CD14-positive monocyte (primary cell): Measurements from ENCODE around the gene GMFB. TPM values are rescaled to one million over a fixed set of nuclear protein-coding genes. Genes with fewer than 3 reads are reported as not detected.

ENCODE experiments used
- DNase-seq, 3 donors: peaks; one replicate each; pipeline ENCODE4 v3.0.0-alpha.2; 2011 to 2022
- H2AFZ ChIP-seq: 2 replicates; pipeline ENCODE4 v1.6.0; 2012; ENCODE audit warnings: mild to moderate bottlenecking, low read depth, low read length, inconsistent platforms; ENCODE audit not compliant: insufficient read depth, poor library complexity, severe bottlenecking
- H3K27ac ChIP-seq, 2 donors: 1 replicate in 1 of 2; 2 replicates in 1 of 2; pipeline ENCODE4 v1.5.1; 2012 to 2013; ENCODE audit warnings: low read length in 2 of 2, control low read depth in 1 of 2, inconsistent platforms in 1 of 2, low read depth in 1 of 2, mild to moderate bottlenecking in 1 of 2
- H3K27me3 ChIP-seq, 2 donors: one replicate each; pipeline versions ENCODE4 v1.6.0 to v1.6.1; 2011 to 2013; ENCODE audit warnings: low read length in 2 of 2; ENCODE audit not compliant: control insufficient read depth in 2 of 2, insufficient read depth in 2 of 2
- H3K36me3 ChIP-seq, 2 donors: replicated peaks in 1 of 2; 1 replicate in 1 of 2; 2 replicates in 1 of 2; pipeline versions ENCODE4 v1.5.1 to v1.6.1; 2012 to 2013; ENCODE audit warnings: low read length in 2 of 2, control low read depth in 1 of 2, inconsistent platforms in 1 of 2, mild to moderate bottlenecking in 1 of 2; ENCODE audit not compliant: insufficient read depth in 2 of 2, control insufficient read depth in 1 of 2
- H3K4me1 ChIP-seq, 2 donors: 1 replicate in 1 of 2; 2 replicates in 1 of 2; pipeline versions ENCODE4 v1.5.1 to v1.6.1; 2012 to 2013; ENCODE audit warnings: low read length in 2 of 2, control low read depth in 1 of 2, inconsistent platforms in 1 of 2, mild to moderate bottlenecking in 1 of 2, moderate library complexity in 1 of 2; ENCODE audit not compliant: insufficient read depth in 2 of 2, control insufficient read depth in 1 of 2
- H3K4me2 ChIP-seq: replicated peaks from 2 replicates; pipeline ENCODE3; 2012; ENCODE audit warnings: low read length, moderate library complexity, mild to moderate bottlenecking; ENCODE audit not compliant: poor library complexity, severe bottlenecking; ENCODE audit errors: extremely low read depth
- H3K4me3 ChIP-seq, 3 experiments: fragments of 200-600 bp in 1 of 3; sonication (generic) in 1 of 3; replicated peaks in 1 of 3; 1 replicate in 2 of 3; 2 replicates in 1 of 3; pipeline ENCODE4 v1.5.1; 2011 to 2013; ENCODE audit warnings: low read length in 3 of 3, mild to moderate bottlenecking in 3 of 3, control low read depth in 2 of 3, low read depth in 2 of 3, inconsistent platforms in 1 of 3, moderate library complexity in 1 of 3
- H3K79me2 ChIP-seq: 2 replicates; pipeline ENCODE4 v1.6.0; 2012; ENCODE audit warnings: mild to moderate bottlenecking, control low read depth, inconsistent platforms, low read length, moderate library complexity; ENCODE audit not compliant: insufficient read depth
- H3K9ac ChIP-seq: 2 replicates; pipeline ENCODE4 v1.6.0; 2017; ENCODE audit warnings: low read length, mild to moderate bottlenecking; ENCODE audit not compliant: insufficient read depth, poor library complexity, severe bottlenecking
- H3K9me3 ChIP-seq, 2 donors: replicated peaks in 1 of 2; 1 replicate in 1 of 2; 2 replicates in 1 of 2; pipeline versions ENCODE4 v1.5.1 to v1.6.1; 2012 to 2013; ENCODE audit warnings: low read length in 2 of 2, control low read depth in 1 of 2; ENCODE audit not compliant: control insufficient read depth in 1 of 2, insufficient read depth in 1 of 2
- H4K20me1 ChIP-seq: 2 replicates; pipeline ENCODE4 v1.6.0; 2012; ENCODE audit warnings: mild to moderate bottlenecking, low read length, control low read depth, moderate library complexity; ENCODE audit not compliant: insufficient read depth
- H3K27ac Mint-ChIP-seq, 7 donors: one replicate each; pipeline ENCODE4 v1.8.0; 2020; ENCODE audit warnings: mild to moderate bottlenecking in 7 of 7, mixed read lengths in 7 of 7, moderate library complexity in 6 of 7, inconsistent platforms in 2 of 7
- H3K27me3 Mint-ChIP-seq, 3 donors: one replicate each; pipeline ENCODE4 v1.8.0; 2021 to 2022; ENCODE audit warnings: low read depth in 3 of 3, mild to moderate bottlenecking in 3 of 3, mixed read lengths in 3 of 3, moderate library complexity in 3 of 3, inconsistent platforms in 1 of 3
- H3K36me3 Mint-ChIP-seq, 2 donors: one replicate each; pipeline ENCODE4 v1.8.0; 2020; ENCODE audit warnings: mixed read lengths in 2 of 2, inconsistent platforms in 1 of 2, mild to moderate bottlenecking in 1 of 2
- H3K4me1 Mint-ChIP-seq: one replicate; pipeline ENCODE4 v1.8.0; 2020; ENCODE audit warnings: mild to moderate bottlenecking, mixed read lengths
- H3K4me3 Mint-ChIP-seq, 2 donors: one replicate each; pipeline ENCODE4 v1.8.0; 2020; ENCODE audit warnings: mild to moderate bottlenecking in 2 of 2, mixed read lengths in 2 of 2, moderate library complexity in 1 of 2
- H3K9me3 Mint-ChIP-seq, 7 donors: one replicate each; pipeline ENCODE4 v1.8.0; 2020 to 2022; ENCODE audit warnings: mixed read lengths in 7 of 7, mild to moderate bottlenecking in 6 of 7, moderate library complexity in 6 of 7, inconsistent platforms in 2 of 7
- CTCF ChIP-seq: fragments of 200-600 bp; IDR thresholded peaks from one replicate; pipeline ENCODE4 v1.8.0; 2022; ENCODE audit warnings: antibody characterized with exemption, mild to moderate bottlenecking
- WGBS: methylation state at CpG from one replicate; pipeline ENCODE4 v1.1.5; 2013; ENCODE audit warnings: missing lambda C conversion rate; ENCODE audit not compliant: insufficient coverage; 5-methylcytosine and 5-hydroxymethylcytosine counted together
- intact Hi-C, 2 donors: fragments of 100-400 bp; cut with micrococcal nuclease; formaldehyde crosslinking; loops; one replicate each; pipeline versions ENCODE4 v1.15.0 to v1.15.1; 2023
- polyA plus RNA-seq, 3 donors: library from polyadenylated mRNA; depleted of rRNA in 1 of 3; unstranded in 2 of 3; stranded (reverse) in 1 of 3; fragments of 300-500 nt in 2 of 3; fragments of >200 nt in 1 of 3; fragmentation: Illumina TruSeq in 2 of 3; gene quantifications; 1 replicate in 2 of 3; 2 replicates in 1 of 3; pipeline ENCODE4 v1.2.3, GENCODE V29; 2012 to 2021

GMFB gene
- polyA plus RNA-seq, 3 donors = 10.8 to 41.1 (median 26.1) TPM

- no peaks in the 10 kb centered on the region for H3K9me3 ChIP-seq
- no peak for TF ChIP-seq CTCF
- H4K20me1 ChIP-seq = peaks cover 22% of the 10 kb centered on the region
- Mint-ChIP-seq H3K4me3 (peak overlapping the region; percentile 76 to 92), H3K36me3 (peaks cover 5 to 13% of the 10 kb centered on the region in 2 donors), H3K9me3 (no peaks in the 10 kb centered on the region), H3K4me1 (peaks cover 38% of the 10 kb centered on the region), H3K27ac (peak overlapping the region; percentile 73 to 92 (median 85)), H3K27me3 (no peaks in the 10 kb centered on the region)
- H3K4me2 ChIP-seq = peak overlapping the region; percentile 85
- intact Hi-C loops = loop anchor here (5.0 kb wide), 3 partner anchors 43 to 1888 kb away; partner anchors contain the start of genes CDKN3 (in 2 of the 2), GPR137C (in 1 of the 2) and TXNDC16 (in 1 of the 2)
- WGBS = 0% methylated on average over 1 of the region's 5 CpGs
- H3K79me2 ChIP-seq = peaks cover 54% of the 10 kb centered on the region
- H3K4me1 ChIP-seq = peaks cover 17 to 25% of the 10 kb centered on the region in 2 donors
- peak overlapping the region; percentile 87 for H3K9ac ChIP-seq
- peak overlapping the region; percentile 80 for H2AFZ ChIP-seq
- H3K27ac ChIP-seq = peak overlapping the region; percentile 83 to 86
- peaks cover 5 to 6% of the 10 kb centered on the region in 2 donors for H3K36me3 ChIP-seq
- no peaks in the 10 kb centered on the region for H3K27me3 ChIP-seq
- peak overlapping the region; percentile 42 to 90 (median 77) for H3K4me3 ChIP-seq
- no peak for DNase-seq
Measured at GRCh38 chr14:54440476-54440872, 48.3 kb downstream of the GMFB start.

- H3K9me3 Mint-ChIP-seq = no peaks in the 10 kb centered on the region
- intact Hi-C loops = loop anchor here (5.0 kb wide), 3 partner anchors 43 to 1888 kb away; partner anchors contain the start of genes CDKN3 (in 2 of the 2), GPR137C (in 1 of the 2) and TXNDC16 (in 1 of the 2)
- H3K36me3 ChIP-seq = peaks cover 5 to 9% of the 10 kb centered on the region in 2 donors
- no peak overlapping the region for H2AFZ ChIP-seq
- H4K20me1 ChIP-seq = peaks cover 27% of the 10 kb centered on the region
- peak overlapping the region; percentile 85 for H3K4me2 ChIP-seq
- no peaks in the 10 kb centered on the region for H3K27me3 Mint-ChIP-seq
- peak overlapping the region; percentile 76 to 92 for H3K4me3 Mint-ChIP-seq
- peak overlapping the region; percentile 87 for H3K9ac ChIP-seq
- peak overlapping the region; percentile 42 to 90 (median 77) for H3K4me3 ChIP-seq
- peaks cover 16 to 23% of the 10 kb centered on the region in 2 donors for H3K4me1 ChIP-seq
- H3K9me3 ChIP-seq = no peaks in the 10 kb centered on the region
- peaks cover 41% of the 10 kb centered on the region for H3K4me1 Mint-ChIP-seq
- WGBS = 81% methylated on average over 3 of the region's 7 CpGs
- peak overlapping the region in 5 of 7 donors; percentile 83 to 92 (median 85) for H3K27ac Mint-ChIP-seq
- H3K27me3 ChIP-seq = no peaks in the 10 kb centered on the region
- H3K27ac ChIP-seq = peak overlapping the region in 1 of 2 donors; percentile 86
- TF ChIP-seq CTCF = no peak
- peaks cover 58% of the 10 kb centered on the region for H3K79me2 ChIP-seq
- H3K36me3 Mint-ChIP-seq = peaks cover 7 to 16% of the 10 kb centered on the region in 2 donors
- no peak for DNase-seq
Measured at GRCh38 chr14:54440037-54440436, 48.7 kb downstream of the GMFB start.
